ENCODE data around the gene VILL.
A peak's percentile ranks its signal among the peaks of the same experiment; 100 is the strongest.

VILL gene

DNA sequence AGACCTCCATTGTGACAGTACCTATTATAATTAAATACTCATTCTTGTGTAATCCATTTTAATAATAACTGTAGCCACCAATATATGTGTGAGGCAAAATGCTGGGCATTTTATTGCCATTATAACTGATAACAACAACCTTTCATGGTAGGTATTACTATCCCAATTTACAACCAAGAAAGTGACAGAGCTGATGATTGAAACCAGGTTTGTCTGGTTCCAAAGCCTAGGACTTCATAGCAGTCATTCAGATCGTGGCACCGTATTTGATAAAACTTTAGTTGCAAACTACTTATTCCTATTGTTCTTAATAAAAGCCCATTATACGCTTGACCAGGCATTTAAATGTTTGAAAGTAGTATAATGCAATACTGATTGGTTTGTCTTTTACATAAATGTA is 26.4 kb upstream of the VILL start:
- Histone ChIP-seq H3K27me3 (ENCODE audit: insufficient read depth, low read depth, severe bottlenecking) (no peaks in the 10 kb centered on the region), H3K4me3 (ENCODE audit: low read depth, low read length) (no peak overlapping the region), H3K27ac (no peak overlapping the region), H3K9me3 (ENCODE audit: severe bottlenecking) (no peaks in the 10 kb centered on the region), H3K36me3 (no peaks in the 10 kb centered on the region)
- TF ChIP-seq, protein P1, sequence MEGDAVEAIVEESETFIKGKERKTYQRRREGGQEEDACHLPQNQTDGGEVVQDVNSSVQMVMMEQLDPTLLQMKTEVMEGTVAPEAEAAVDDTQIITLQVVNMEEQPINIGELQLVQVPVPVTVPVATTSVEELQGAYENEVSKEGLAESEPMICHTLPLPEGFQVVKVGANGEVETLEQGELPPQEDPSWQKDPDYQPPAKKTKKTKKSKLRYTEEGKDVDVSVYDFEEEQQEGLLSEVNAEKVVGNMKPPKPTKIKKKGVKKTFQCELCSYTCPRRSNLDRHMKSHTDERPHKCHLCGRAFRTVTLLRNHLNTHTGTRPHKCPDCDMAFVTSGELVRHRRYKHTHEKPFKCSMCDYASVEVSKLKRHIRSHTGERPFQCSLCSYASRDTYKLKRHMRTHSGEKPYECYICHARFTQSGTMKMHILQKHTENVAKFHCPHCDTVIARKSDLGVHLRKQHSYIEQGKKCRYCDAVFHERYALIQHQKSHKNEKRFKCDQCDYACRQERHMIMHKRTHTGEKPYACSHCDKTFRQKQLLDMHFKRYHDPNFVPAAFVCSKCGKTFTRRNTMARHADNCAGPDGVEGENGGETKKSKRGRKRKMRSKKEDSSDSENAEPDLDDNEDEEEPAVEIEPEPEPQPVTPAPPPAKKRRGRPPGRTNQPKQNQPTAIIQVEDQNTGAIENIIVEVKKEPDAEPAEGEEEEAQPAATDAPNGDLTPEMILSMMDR (IDR thresholded peaks at IDR 0.05; ENCODE audit: low read depth, low read length): no peak
- no peak for DNase-seq

DNA sequence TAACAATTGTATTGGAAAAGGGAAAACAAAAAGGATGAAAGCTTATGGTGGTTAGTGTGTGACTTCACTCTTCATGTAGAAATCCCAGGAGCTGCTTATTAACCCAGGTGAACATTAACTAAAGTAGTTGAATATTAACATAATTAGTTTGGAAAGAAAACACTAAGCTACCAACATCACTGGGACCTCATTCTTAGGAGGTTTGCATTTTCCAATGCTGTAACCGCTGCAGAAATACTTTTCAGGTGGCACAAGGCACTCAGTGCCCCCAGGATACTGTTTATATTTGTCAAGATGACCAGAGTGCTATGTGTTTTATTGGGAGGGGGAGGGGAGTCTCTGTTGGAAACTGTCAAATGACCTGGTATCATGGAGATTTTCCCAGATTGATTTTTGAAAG is 25.9 kb upstream of the VILL start:
- Histone ChIP-seq H3K4me3 (ENCODE audit: low read depth, low read length) (no peak overlapping the region), H3K27ac (no peak overlapping the region), H3K27me3 (ENCODE audit: insufficient read depth, low read depth, severe bottlenecking) (no peaks in the 10 kb centered on the region), H3K9me3 (ENCODE audit: severe bottlenecking) (no peaks in the 10 kb centered on the region), H3K36me3 (no peaks in the 10 kb centered on the region)
- DNase-seq: no peak
- TF ChIP-seq, protein P1 (IDR thresholded peaks at IDR 0.05; ENCODE audit: low read depth, low read length): no peak

- H3K27me3 ChIP-seq (ENCODE audit: insufficient read depth, low read depth, severe bottlenecking): no peaks in the 10 kb centered on the region
- DNase-seq: peak; percentile 69
- TF ChIP-seq, protein P1 (IDR thresholded peaks at IDR 0.05; ENCODE audit: low read depth, low read length): peak; percentile 92
Observed at GRCh38 chr3:37967260-37967881, 23.2 kb upstream of the VILL start.

GRCh38 chr3:37968199-37968598 is 22.4 kb upstream of the VILL start:
- Histone ChIP-seq H3K27ac (no peak overlapping the region), H3K4me3 (ENCODE audit: low read depth, low read length) (no peak overlapping the region), H3K36me3 (no peaks in the 10 kb centered on the region), H3K9me3 (ENCODE audit: severe bottlenecking) (no peaks in the 10 kb centered on the region), H3K27me3 (ENCODE audit: insufficient read depth, low read depth, severe bottlenecking) (no peaks in the 10 kb centered on the region)
- DNase-seq: no peak
- TF ChIP-seq, protein P1 (IDR thresholded peaks at IDR 0.05; ENCODE audit: low read depth, low read length): no peak

More at GRCh38 chr3:37967260-37967881, 23.2 kb upstream of the VILL start:
- no peak overlapping the region for H3K27ac ChIP-seq
- no peaks in the 10 kb centered on the region for H3K36me3 ChIP-seq
- H3K4me3 ChIP-seq (ENCODE audit: low read depth, low read length): no peak overlapping the region
- no peaks in the 10 kb centered on the region for H3K9me3 ChIP-seq (ENCODE audit: severe bottlenecking)

GRCh38 chr3:37968813-37969595 is 21.6 kb upstream of the VILL start:
- TF ChIP-seq, protein P1 (IDR thresholded peaks at IDR 0.05; ENCODE audit: low read depth, low read length): no peak
- no peaks in the 10 kb centered on the region for H3K36me3 ChIP-seq
- no peak overlapping the region for H3K27ac ChIP-seq
- no peaks in the 10 kb centered on the region for H3K9me3 ChIP-seq (ENCODE audit: severe bottlenecking)
- H3K4me3 ChIP-seq (ENCODE audit: low read depth, low read length): no peak overlapping the region
- no peak for DNase-seq
- H3K27me3 ChIP-seq (ENCODE audit: insufficient read depth, low read depth, severe bottlenecking): no peaks in the 10 kb centered on the region
